GM20431 (cell line): ENCODE measurements around the gene CUL9.

ENCODE experiments used
- in situ Hi-C: fragments of 300-500 bp; cut with MseI, MboI; formaldehyde crosslinking; loops from one replicate; pipeline ENCODE4 v1.15.0; 2020; ENCODE audit warnings: low sequenced_read_pairs; ENCODE audit not compliant: unreplicated experiment

The CUL9 gene

DNA sequence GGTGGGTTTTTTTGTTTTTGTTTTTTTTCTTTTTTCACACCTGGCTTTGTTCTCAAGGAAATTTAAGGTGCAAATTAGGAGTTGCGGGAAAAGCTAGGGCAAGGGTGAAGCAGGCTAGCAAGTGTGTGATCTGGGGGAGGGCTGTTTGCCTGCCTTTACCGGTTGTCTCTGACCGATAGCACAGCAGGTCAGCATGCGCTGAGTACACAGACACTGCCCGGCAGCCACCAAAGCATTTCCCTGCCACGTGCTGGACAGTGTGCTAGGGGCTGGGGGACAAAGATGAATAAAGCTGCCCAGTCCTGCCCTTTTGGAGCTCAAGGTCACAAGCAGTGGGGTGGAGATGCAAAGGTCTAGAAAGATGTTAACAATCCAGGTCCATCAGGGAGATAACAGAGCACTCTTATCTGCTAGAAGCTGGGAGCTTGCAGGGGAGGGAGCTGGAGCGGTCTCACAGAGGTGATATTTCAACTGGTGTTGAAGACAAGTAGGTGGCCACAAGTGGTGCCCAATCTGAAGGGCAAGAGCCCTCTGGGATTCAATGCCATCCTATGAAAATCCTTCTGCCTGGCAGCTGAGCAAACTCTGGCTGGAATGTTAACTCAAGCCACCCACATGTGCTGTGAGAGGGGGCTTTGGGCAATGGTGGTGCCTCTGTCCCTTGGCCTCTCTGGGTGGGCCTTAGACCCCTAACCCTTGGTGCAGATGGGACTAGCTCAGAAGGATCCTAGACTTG, 85.8 kb downstream of the CUL9 start:
- in situ Hi-C loops: loop anchor here (10.0 kb wide), 1 partner anchor 137 kb away; no protein-coding TSS in a partner anchor

- in situ Hi-C loops: loop anchor here (10.0 kb wide), 1 partner anchor 136 kb away; no protein-coding TSS in a partner anchor
These were observed 86.3 kb downstream of the CUL9 start for GRCh38 chr6:43268355-43268700.

DNA sequence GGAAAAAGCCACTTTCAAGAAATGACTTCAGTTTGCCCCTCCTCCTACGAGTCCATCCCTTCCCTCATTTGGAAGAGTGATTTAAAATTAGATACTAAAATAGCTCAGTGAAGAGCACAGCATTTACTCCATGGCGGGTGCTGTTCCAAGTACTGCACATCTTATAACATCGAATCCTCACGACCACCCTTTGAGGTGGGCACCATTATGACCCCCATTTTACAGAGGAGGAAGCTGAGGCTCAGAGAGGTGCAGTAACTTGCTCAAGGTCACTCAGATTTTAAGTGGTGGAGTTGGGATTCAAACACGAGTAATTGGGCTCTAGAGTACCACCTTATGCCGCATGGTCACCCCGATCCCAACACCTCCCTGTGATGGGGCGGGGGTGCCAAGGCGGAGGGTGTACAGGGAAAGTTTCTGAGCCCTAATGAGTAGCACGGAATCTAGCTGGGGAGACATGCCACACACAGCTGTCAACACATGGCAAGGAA, 86.8 kb downstream of the CUL9 start:
- in situ Hi-C loops: loop anchor here (10.0 kb wide), 1 partner anchor 136 kb away; no protein-coding TSS in a partner anchor

- in situ Hi-C loops: loop anchor here (10.0 kb wide), 1 partner anchor 135 kb away; no protein-coding TSS in a partner anchor
These were observed 87.4 kb downstream of the CUL9 start for GRCh38 chr6:43269273-43270007.

GRCh38 chr6:43271103-43271815, 89.3 kb downstream of the CUL9 start:
- in situ Hi-C loops: no loop called here

- in situ Hi-C loops: no loop called here
These were observed 89.9 kb downstream of the CUL9 start for GRCh38 chr6:43271944-43272343.

DNA sequence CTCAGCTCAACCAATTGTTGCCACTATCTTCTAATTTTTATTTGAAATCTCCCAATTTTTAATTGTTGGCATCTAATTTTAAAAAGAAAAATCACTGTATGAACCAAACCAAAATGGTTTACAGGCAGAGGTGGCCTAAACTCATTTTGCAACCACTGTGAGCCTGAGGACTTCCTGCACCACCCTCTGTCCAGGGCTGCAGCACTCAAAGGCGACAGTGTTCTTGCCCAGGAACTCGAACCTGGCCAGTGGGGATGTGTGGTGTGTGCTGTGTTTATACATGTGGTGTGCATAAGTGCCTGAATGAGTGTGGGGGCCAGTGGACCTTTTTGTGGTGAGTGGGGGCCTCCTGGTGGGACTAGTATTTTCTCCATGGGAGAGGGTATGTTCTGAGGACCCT, 91.7 kb downstream of the CUL9 start:
- in situ Hi-C loops: no loop called here
